ENCODE data around the gene SGK1.

The SGK1 gene

DNA sequence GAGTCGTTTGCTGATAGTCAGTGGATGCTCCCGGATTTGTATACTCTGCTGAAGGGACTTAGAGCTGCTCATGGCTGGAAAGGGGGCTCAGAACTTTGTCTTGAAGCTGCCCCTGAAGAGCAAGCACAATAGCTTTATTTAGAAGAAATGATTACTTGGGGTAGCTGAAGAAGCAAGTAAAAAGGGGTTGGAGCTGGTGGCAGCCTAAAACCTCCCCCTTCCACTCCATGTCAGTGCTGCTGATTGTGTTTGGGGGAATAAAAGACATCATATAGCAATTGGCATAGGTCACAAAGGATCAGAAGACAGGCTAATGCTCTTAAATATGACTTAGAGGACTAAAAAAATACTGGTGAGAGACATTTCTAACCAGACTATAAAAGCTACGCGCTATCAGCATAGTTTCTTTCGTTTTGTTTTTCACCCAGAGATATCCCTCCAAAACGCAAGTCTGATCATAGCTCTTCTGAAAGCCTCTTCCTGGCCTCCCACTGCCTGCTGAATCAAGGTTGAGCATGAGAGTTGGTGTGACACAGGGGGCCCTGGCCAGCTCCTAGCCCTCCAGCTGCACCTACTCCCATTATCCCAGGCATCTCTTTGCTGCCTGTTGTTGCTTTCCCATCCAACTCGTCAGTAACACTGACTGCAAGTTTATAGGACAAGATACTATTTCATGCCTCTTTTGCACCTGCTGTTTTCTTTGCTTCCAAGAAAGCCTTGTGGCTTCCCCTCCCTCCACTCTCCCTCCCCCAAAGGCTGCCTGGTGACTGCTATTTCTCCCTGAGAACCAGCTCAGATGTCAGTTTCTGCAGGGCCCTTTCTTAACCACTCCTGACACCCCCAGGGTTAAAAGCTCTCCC is 33.9 kb upstream of the SGK1 start:
- TF ChIP-seq Cebpa-rat (IDR thresholded peaks at IDR 0.05) = no peak
- H3K36me3 ChIP-seq = 0 out of 22 replicates have a peak, but pooled peaks cover 0 to 7% (median 0%) of the 10 kb centered on the region in 11 experiments
- H4K20me1 ChIP-seq = no peaks in the 10 kb centered on the region
- no peak overlapping the region for H3K9ac ChIP-seq
- H3K27ac ChIP-seq = 0 out of 22 replicates have a peak overlapping the region, but pooled peaks of 1 of the 11 experiments have one; percentile 1
- no peaks in the 10 kb centered on the region for H3K27me3 ChIP-seq
- H3K4me1 ChIP-seq = peaks cover 11 to 33% (median 19%) of the 10 kb centered on the region in 10 experiments
- peak overlapping the region; percentile 21 to 66 (median 36); a peak in 18 of 22 replicates for H3K4me2 ChIP-seq
- no peak overlapping the region for H3K4me3 ChIP-seq
- peaks cover 24 to 36% (median 29%) of the 10 kb centered on the region in 11 experiments for H3K9me3 ChIP-seq (replicated peaks in 1 of 11)

DNA sequence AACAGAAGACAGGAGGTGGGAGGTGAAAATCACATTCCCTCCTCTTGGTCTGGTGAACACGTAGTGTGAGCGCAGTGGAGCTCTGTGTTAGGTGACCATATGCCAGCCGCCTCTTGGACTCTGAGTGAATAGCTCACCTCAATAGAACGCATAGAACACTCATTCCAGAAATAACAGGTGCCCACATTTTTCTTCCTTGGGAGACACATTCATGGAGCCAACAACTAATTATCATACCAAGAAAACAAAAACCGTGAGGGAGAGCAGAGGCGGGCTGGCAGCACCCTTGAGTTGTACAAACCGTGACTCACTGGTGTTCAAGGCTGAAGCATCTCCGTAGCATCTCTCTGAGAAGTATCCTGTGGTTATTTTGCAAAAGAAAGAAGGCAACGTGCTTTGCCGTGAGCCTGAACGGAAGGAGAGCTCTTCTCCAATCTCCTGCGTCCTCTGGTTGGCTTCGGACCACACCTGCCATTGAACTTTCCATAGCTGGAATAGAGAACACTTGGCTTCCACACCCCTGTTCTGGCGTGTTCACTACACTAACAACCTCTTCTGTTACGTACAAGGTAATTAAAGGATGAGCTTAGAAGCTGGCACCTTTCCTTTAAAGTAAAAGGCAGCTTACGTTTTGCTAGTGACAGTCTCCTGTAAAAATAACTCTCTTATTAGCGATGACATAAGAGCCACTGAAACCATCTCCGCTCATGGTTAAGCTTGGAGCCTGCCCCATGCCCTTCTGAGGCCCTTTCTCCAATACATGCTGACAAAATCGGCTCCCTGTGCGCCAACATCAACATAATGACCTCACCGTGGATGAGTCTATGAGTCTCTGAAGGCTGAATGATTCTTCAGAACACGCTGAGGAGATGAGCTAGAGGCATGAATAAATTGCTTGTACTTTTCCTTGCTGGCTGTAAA is 30.2 kb upstream of the SGK1 start:
- Histone ChIP-seq H3K9me3 (replicated peaks in 1 of 11) (peaks cover 0 to 12% (median 0%) of the 10 kb centered on the region in 11 experiments; a peak in 7 of 22 replicates), H3K36me3 (no peaks in the 10 kb centered on the region), H3K27ac (peak overlapping the region in 5 of 11 experiments; percentile 21 to 75 (median 70); a peak in 5 of 22 replicates), H4K20me1 (no peaks in the 10 kb centered on the region), H3K27me3 (no peaks in the 10 kb centered on the region), H3K4me1 (peaks cover 22 to 47% (median 34%) of the 10 kb centered on the region in 10 experiments), H3K4me2 (no peak overlapping the region; a peak in 1 of 22 replicates), H3K9ac (no peak overlapping the region), H3K4me3 (no peak overlapping the region)
- TF ChIP-seq Cebpa-rat (IDR thresholded peaks at IDR 0.05) = no peak

DNA sequence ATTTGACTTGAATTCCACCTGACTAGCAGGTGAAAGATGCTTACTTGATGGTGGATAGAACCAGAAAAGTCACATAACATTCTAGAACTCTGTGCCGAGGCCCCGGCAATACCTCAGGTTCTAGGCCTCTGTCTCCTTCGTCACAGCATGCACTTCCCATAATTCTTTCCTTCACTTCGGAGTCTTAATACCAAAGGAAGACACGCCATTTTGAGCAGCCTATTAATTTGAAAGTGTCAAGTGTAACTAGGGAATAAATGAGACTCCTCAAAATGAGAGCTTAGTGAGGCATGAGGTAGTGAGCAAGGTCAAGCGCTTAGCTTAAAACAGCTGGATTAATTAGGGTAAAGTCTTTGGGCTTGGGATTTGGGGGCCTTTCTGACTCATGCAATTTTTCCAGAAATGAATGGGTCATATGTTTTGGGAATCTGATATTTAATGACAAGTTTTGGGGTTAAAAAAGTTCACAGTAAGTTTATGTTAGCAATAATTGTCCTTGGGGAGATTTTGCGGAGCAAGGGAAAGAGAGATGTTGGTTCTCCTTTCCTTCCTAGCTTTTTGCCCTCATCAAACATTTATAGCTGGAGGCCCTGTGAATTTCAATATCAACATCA is 29.1 kb upstream of the SGK1 start:
- no peaks in the 10 kb centered on the region for H4K20me1 ChIP-seq
- peaks cover 18 to 41% (median 29%) of the 10 kb centered on the region in 10 experiments for H3K4me1 ChIP-seq
- peaks cover 0 to 16% (median 0%) of the 10 kb centered on the region in 11 experiments; a peak in 8 of 22 replicates for H3K9me3 ChIP-seq (replicated peaks in 1 of 11)
- peak overlapping the region in 1 of 11 experiments; percentile 8; a peak in 1 of 22 replicates for H3K9ac ChIP-seq
- no peak for TF ChIP-seq Cebpa-rat (IDR thresholded peaks at IDR 0.05)
- H3K4me2 ChIP-seq = peak overlapping the region in 10 of 11 experiments; percentile 20 to 84 (median 66); a peak in 18 of 22 replicates
- no peaks in the 10 kb centered on the region for H3K36me3 ChIP-seq
- no peak overlapping the region for H3K4me3 ChIP-seq
- no peaks in the 10 kb centered on the region for H3K27me3 ChIP-seq
- H3K27ac ChIP-seq = peak overlapping the region in 8 of 11 experiments; percentile 36 to 75 (median 60); a peak in 14 of 22 replicates

DNA sequence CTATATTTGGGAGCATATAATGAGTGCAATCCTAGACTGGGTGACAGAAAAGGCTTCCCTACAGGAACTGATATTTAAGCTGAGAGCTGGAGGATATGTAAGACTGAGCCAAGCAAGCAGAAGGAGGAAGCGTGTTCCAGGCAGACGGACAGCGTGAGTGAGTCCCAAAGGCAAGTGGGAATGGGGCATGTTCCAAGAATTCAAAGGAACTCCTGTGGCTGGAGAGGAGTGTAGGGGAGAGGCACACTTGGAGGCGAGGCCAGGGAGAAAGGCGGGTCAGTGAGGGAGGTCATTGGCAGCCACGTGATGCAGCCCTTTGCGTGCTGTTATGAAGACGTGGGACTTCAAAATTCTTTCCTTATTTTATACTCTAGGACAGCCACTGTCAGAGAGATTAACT is 27.9 kb upstream of the SGK1 start:
- Histone ChIP-seq H4K20me1 (no peaks in the 10 kb centered on the region), H3K4me3 (no peak overlapping the region), H3K9me3 (replicated peaks in 1 of 11) (peaks cover 0 to 16% (median 0%) of the 10 kb centered on the region in 11 experiments; a peak in 8 of 22 replicates), H3K9ac (peak overlapping the region in 4 of 11 experiments; percentile 11 to 42 (median 17); a peak in 4 of 22 replicates), H3K36me3 (no peaks in the 10 kb centered on the region), H3K27me3 (no peaks in the 10 kb centered on the region), H3K4me1 (peaks cover 16 to 51% (median 35%) of the 10 kb centered on the region in 10 experiments), H3K27ac (peak overlapping the region in 9 of 11 experiments; percentile 23 to 75 (median 57); a peak in 17 of 22 replicates), H3K4me2 (peak overlapping the region in 10 of 11 experiments; percentile 20 to 84 (median 66); a peak in 19 of 22 replicates)
- no peak for TF ChIP-seq Cebpa-rat (IDR thresholded peaks at IDR 0.05)

DNA sequence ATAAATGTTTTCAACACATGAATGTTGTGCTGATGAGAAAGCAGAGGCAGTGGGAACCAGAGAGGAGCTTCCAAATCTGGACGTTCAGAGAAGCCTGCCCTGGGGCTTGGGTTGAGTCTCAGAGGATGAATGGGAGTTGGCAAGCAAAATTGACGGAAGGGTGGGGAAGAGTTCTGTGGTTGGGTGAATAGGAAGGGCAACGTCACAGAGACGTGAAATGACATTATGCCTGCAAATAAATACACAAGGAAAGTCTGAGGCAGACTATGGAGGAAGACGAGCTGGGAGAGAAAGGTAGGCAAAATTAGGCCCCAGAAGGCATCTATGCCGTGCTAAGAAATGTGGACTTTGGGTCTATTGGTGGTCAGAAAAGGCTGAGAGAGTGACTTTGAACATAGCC is 25.2 kb upstream of the SGK1 start:
- Histone ChIP-seq H4K20me1 (no peaks in the 10 kb centered on the region), H3K36me3 (no peaks in the 10 kb centered on the region)

DNA sequence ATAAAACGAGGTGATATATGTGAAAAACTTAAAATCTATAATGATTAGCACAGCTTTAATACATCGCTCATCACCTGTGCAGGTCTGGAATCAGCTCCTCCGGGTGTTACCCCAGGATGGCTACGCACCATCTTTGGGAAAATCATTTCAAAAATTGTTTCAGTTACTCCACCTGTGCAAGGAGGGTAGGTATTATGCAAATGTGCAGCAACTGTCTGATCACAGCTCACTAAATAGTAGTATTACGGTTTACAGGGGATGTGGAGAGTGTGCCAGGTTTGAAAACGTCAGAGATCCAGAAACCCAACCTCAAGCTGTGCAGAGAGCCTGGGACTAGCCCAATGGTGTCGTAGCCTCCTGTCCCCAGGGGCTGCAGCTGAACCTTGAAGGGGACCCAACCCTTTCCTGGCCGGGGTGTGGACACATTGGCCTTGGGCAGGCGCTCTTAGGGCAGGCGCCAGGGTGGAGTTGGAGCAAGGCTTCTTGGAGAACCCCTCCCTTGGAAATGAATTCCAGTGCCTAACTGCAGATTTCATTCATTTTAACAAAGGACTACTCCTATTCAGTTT is 24.2 kb upstream of the SGK1 start:
- Histone ChIP-seq H4K20me1 (no peaks in the 10 kb centered on the region), H3K9me3 (replicated peaks in 1 of 11) (peaks cover 0 to 24% (median 0%) of the 10 kb centered on the region in 11 experiments; a peak in 10 of 22 replicates), H3K9ac (no peak overlapping the region), H3K4me2 (peak overlapping the region in 8 of 11 experiments; percentile 16 to 75 (median 34); a peak in 10 of 22 replicates), H3K4me1 (peaks cover 23 to 74% (median 54%) of the 10 kb centered on the region in 10 experiments), H3K4me3 (no peak overlapping the region), H3K27ac (peak overlapping the region in 5 of 11 experiments; percentile 65 to 75 (median 70); a peak in 7 of 22 replicates), H3K27me3 (no peaks in the 10 kb centered on the region), H3K36me3 (no peaks in the 10 kb centered on the region)
- no peak for TF ChIP-seq Cebpa-rat (IDR thresholded peaks at IDR 0.05)

More for the DNA sequence above, 25.2 kb upstream of the SGK1 start:
- TF ChIP-seq Cebpa-rat (IDR thresholded peaks at IDR 0.05) = no peak
- no peak overlapping the region for H3K9ac ChIP-seq
- H3K4me3 ChIP-seq = no peak overlapping the region
- peaks cover 23 to 74% (median 52%) of the 10 kb centered on the region in 10 experiments for H3K4me1 ChIP-seq
- H3K27me3 ChIP-seq = no peaks in the 10 kb centered on the region
- H3K27ac ChIP-seq = peak overlapping the region in 2 of 11 experiments; percentile 7 to 40; a peak in 4 of 22 replicates
- peak overlapping the region in 1 of 11 experiments; percentile 15; a peak in 1 of 22 replicates for H3K4me2 ChIP-seq
- peaks cover 0 to 23% (median 0%) of the 10 kb centered on the region in 11 experiments; a peak in 10 of 22 replicates for H3K9me3 ChIP-seq (replicated peaks in 1 of 11)

DNA sequence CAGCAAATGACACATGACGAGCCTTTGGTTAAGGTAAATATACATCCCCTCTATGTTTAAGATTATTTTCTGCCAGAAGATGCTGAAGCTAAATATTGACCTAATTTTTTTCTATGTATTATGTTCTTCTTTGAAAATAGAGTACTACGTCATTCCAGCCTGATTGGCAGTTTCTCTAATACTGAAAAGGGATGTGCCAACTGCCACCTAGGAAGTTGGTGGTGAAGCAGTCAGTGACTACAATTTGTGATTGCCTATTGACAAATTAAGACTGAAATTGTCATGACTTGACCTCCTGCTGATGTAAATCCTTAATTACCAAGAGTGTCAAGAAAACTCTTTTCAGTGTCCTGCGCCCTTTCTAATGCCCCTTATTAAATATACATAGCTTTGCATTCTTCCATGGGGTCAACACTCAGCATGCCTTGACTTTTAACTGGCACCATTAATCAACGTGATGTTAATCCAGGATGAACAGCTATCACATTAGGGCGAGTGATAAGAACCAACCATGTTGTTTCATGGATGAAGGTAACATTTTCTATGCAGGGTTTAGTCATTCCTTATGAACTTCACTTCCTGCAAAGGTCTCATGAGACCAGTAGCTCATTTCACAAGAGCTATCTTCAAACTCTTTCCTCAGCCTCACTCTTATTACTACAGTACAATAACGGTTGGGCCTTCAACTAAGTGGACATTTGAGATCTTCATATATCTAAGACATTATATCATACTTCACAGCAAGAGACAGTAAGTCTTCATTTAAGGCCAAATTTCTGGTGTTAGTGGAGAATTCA is 22.5 kb upstream of the SGK1 start:
- TF ChIP-seq Cebpa-rat (IDR thresholded peaks at IDR 0.05) = no peak
- H3K4me3 ChIP-seq = no peak overlapping the region
- H3K9ac ChIP-seq = peak overlapping the region in 2 of 11 experiments; percentile 30 to 39; a peak in 3 of 22 replicates
- peaks cover 0 to 16% (median 0%) of the 10 kb centered on the region in 11 experiments; a peak in 5 of 22 replicates for H3K9me3 ChIP-seq (replicated peaks in 1 of 11)
- peaks cover 16 to 59% (median 37%) of the 10 kb centered on the region in 10 experiments for H3K4me1 ChIP-seq
- H4K20me1 ChIP-seq = no peaks in the 10 kb centered on the region
- no peaks in the 10 kb centered on the region for H3K27me3 ChIP-seq
- no peaks in the 10 kb centered on the region for H3K36me3 ChIP-seq
- peak overlapping the region in 9 of 11 experiments; percentile 34 to 75 (median 65); a peak in 18 of 22 replicates for H3K27ac ChIP-seq
- peak overlapping the region; percentile 12 to 76 (median 56) for H3K4me2 ChIP-seq

Data from BLaER1 treated with 17β-estradiol and CSF1 and Interleukin-3, amounts not matched to agents 10 nM and 100 nM (cell line).